ENCODE data around the gene FOXRED1.

The FOXRED1 gene

DNA sequence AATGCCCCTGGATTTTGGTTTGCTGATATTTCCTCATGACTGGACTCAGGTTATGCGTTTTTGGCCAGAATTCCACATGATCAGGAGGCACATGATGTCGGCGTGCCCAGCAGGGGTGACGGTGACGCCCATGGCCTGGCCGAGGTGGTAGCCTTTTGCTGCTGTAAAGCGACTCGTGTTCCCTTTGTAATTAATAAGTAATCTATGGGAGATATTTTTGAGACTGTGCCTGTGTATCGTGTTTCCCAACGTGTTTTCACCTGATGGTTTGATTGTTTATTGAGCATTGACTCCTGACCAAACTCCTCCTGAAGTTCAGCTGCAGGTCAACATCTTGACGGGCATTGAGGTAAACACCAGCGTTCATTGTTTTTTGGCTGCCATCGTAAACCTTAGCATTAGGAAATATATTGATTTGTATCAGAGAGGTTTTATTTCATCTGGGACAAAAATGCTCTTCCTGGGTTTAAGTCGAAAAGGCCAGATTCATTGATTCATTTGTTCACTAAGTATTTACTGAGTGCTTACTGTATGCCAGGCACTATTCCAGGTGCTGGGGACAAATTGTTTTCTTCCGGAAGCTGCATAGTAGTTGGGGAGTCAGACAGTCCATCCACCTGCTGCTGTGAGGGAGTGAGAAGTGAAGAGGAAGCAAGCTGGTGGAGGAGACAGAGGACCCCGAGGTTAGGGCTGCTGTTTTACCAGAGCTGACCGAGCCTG is 58.5 kb downstream of the FOXRED1 start:
- Histone ChIP-seq H3K4me2 (ENCODE audit: low read depth, low read length) (no peak overlapping the region), H3K4me3 (ENCODE audit: low read length) (no peak overlapping the region), H3K9ac (ENCODE audit: low read length) (no peak overlapping the region), H2AFZ (ENCODE audit: low read length) (no peak overlapping the region), H3K27ac (ENCODE audit: low read length) (no peak overlapping the region), H3K9me2 (replicated peaks; ENCODE audit: insufficient read depth, low read length) (no peaks in the 10 kb centered on the region), H4K20me1 (ENCODE audit: insufficient read depth, low read length) (no peaks in the 10 kb centered on the region), H3K9me3 (replicated peaks; ENCODE audit: insufficient read depth, low read length) (no peaks in the 10 kb centered on the region), H3K36me3 (replicated peaks; ENCODE audit: insufficient read depth, low read length) (0 out of 2 replicates have a peak, but pooled peaks cover 2% of the 10 kb centered on the region), H3K4me1 (ENCODE audit: low read length) (no peaks in the 10 kb centered on the region), H3K79me2 (ENCODE audit: low read length) (peaks cover 93% of the 10 kb centered on the region), H3F3A (ENCODE audit: insufficient read depth, low read length) (no peaks in the 10 kb centered on the region), H3K27me3 (replicated peaks; ENCODE audit: insufficient read depth, low read length) (no peaks in the 10 kb centered on the region)
- TF ChIP-seq EZH2 (optimal IDR thresholded peaks at IDR 0.05; ENCODE audit: low read depth, low read length) (no peak), EZH2phosphoT487 (IDR thresholded peaks at IDR 0.05; ENCODE audit: low read length) (no peak)
- TF ChIP-seq, protein P1, sequence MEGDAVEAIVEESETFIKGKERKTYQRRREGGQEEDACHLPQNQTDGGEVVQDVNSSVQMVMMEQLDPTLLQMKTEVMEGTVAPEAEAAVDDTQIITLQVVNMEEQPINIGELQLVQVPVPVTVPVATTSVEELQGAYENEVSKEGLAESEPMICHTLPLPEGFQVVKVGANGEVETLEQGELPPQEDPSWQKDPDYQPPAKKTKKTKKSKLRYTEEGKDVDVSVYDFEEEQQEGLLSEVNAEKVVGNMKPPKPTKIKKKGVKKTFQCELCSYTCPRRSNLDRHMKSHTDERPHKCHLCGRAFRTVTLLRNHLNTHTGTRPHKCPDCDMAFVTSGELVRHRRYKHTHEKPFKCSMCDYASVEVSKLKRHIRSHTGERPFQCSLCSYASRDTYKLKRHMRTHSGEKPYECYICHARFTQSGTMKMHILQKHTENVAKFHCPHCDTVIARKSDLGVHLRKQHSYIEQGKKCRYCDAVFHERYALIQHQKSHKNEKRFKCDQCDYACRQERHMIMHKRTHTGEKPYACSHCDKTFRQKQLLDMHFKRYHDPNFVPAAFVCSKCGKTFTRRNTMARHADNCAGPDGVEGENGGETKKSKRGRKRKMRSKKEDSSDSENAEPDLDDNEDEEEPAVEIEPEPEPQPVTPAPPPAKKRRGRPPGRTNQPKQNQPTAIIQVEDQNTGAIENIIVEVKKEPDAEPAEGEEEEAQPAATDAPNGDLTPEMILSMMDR (IDR thresholded peaks at IDR 0.05; ENCODE audit: low read length), result no peak
- DNase-seq, result no peak

Measured in MM.1S (cell line).